ENCODE data around the gene CEP70.
"Not testable (repeated sequence)": the region's sequence is repeated elsewhere in the genome, so short reads cannot be mapped to it uniquely, and the experiment has no call there.

CEP70 gene

GRCh38 chr3:138491971-138492370 is 102.1 kb downstream of the CEP70 start:
- TF ChIP-seq CTCF (conservative IDR thresholded peaks at IDR 0.05; ENCODE audit: low read length), result no peak
- DNase-seq (ENCODE audit: low read depth), result no peak
- no peak overlapping the region for H3K4me3 ChIP-seq (ENCODE audit: low read length)

GRCh38 chr3:138486580-138486979 is 107.5 kb downstream of the CEP70 start:
- not testable (repeated sequence) for H3K4me3 ChIP-seq (ENCODE audit: low read length); DNase-seq (ENCODE audit: low read depth)

GRCh38 chr3:138484672-138485071 is 109.4 kb downstream of the CEP70 start:
- not testable (repeated sequence) for H3K4me3 ChIP-seq (ENCODE audit: low read length)

GRCh38 chr3:138479438-138479863 is 114.6 kb downstream of the CEP70 start:
- no peak overlapping the region for H3K4me3 ChIP-seq (ENCODE audit: low read length)
- DNase-seq (ENCODE audit: low read depth), result peak; percentile 22
- TF ChIP-seq CTCF (conservative IDR thresholded peaks at IDR 0.05; ENCODE audit: low read length), result peak; percentile 86

More at GRCh38 chr3:138484672-138485071, 109.4 kb downstream of the CEP70 start:
- DNase-seq (ENCODE audit: low read depth), result not testable (repeated sequence)

- DNase-seq (ENCODE audit: low read depth), result no peak
- H3K4me3 ChIP-seq (ENCODE audit: low read length), result no peak overlapping the region
These were observed 116.3 kb downstream of the CEP70 start for GRCh38 chr3:138477801-138478200.

GRCh38 chr3:138477120-138477519 is 116.9 kb downstream of the CEP70 start:
- no peak for TF ChIP-seq CTCF (conservative IDR thresholded peaks at IDR 0.05; ENCODE audit: low read length)
- no peak overlapping the region for H3K4me3 ChIP-seq (ENCODE audit: low read length)
- no peak for DNase-seq (ENCODE audit: low read depth)

More at GRCh38 chr3:138477801-138478200, 116.3 kb downstream of the CEP70 start:
- no peak for TF ChIP-seq CTCF (conservative IDR thresholded peaks at IDR 0.05; ENCODE audit: low read length)

GRCh38 chr3:138476526-138476925 is 117.5 kb downstream of the CEP70 start:
- DNase-seq (ENCODE audit: low read depth), result no peak

GRCh38 chr3:138474163-138474562 is 119.9 kb downstream of the CEP70 start:
- no peak overlapping the region for H3K4me3 ChIP-seq (ENCODE audit: low read length)
- DNase-seq (ENCODE audit: low read depth), result no peak
- no peak for TF ChIP-seq CTCF (conservative IDR thresholded peaks at IDR 0.05; ENCODE audit: low read length)

More at GRCh38 chr3:138476526-138476925, 117.5 kb downstream of the CEP70 start:
- H3K4me3 ChIP-seq (ENCODE audit: low read length), result no peak overlapping the region
- no peak for TF ChIP-seq CTCF (conservative IDR thresholded peaks at IDR 0.05; ENCODE audit: low read length)

Measured in AG10803 (cell line).